Epithelial cell of proximal tubule (primary cell): ENCODE data around the gene SPPL3. TPM values are rescaled to one million over a fixed set of nuclear protein-coding genes. Genes with fewer than 3 reads are reported as not detected.

Experiments used
- DNase-seq: peaks from one replicate; pipeline ENCODE4 v3.0.0-alpha.2; 2011; ENCODE audit warnings: low read depth
- H3K4me3 ChIP-seq: 2 replicates; pipeline ENCODE4 v1.5.1; 2011; ENCODE audit warnings: low read depth, mild to moderate bottlenecking, low read length
- CTCF ChIP-seq: conservative IDR thresholded peaks from 2 replicates; pipeline ENCODE4 v1.5.1; 2012; ENCODE audit warnings: low read depth, mild to moderate bottlenecking, low read length
- total RNA-seq: library from RNA; depleted of rRNA; stranded (reverse); fragments of >200 nt; gene quantifications from 2 replicates; pipeline ENCODE4 v1.2.3, GENCODE V29; 2015

Gene SPPL3
- total RNA-seq, 1 donor from 2014 or later = 8.6 TPM

DNA sequence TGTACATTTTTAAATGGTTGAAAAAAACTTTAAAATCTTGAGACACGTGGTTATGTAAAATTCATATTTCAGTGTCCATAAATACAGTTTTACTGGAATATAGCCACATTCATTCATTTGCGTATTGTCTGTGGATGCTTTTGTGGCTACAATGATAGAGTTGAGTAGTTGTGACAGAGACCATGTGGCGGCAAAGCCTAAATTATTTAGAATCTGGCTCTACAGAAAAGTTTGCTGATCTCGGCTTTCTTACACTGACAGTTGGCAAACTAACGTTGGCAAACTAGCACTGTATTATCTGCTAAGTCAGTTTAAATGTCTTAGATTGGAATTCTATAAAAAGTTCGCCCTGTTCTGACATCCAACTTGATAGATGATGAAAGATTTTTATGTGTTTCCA is 191.5 kb downstream of the SPPL3 start:
- no peak for DNase-seq
- no peak for TF ChIP-seq CTCF
- no peak overlapping the region for H3K4me3 ChIP-seq

Other genes with a start within 250 kb of the SPPL3 start
- 99.5 and 124 TPM in 2 replicates for gene MLEC, start 217.2 kb downstream of the SPPL3 start, total RNA-seq
- 14.9 and 22.4 TPM in 2 replicates for gene UNC119B, start 193.9 kb downstream of the SPPL3 start, total RNA-seq
- 16.4 and 25.3 TPM in 2 replicates for gene ACADS, start 178.5 kb downstream of the SPPL3 start, total RNA-seq
- 0.17 and 0.36 TPM in 2 replicates for gene HNF1A, start 74.2 kb upstream of the SPPL3 start, total RNA-seq
- gene C12orf43, start 112.1 kb upstream of the SPPL3 start, total RNA-seq = 20.6 and 22.9 TPM in 2 replicates
- 0.12 and 0.29 TPM in 2 replicates for gene OASL, start 134.9 kb upstream of the SPPL3 start, total RNA-seq
- gene P2RX7, start 228.5 kb upstream of the SPPL3 start, total RNA-seq = not detected in 2 replicates